HG03095 (cell line): ENCODE measurements around the gene MYMX.

Source experiments
- ATAC-seq: cut with Tn5 transposase; IDR thresholded peaks from one replicate; pipeline ENCODE4 v1.9.1; 2021; ENCODE audit warnings: moderate library complexity; ENCODE audit not compliant: unreplicated experiment

MYMX gene

DNA sequence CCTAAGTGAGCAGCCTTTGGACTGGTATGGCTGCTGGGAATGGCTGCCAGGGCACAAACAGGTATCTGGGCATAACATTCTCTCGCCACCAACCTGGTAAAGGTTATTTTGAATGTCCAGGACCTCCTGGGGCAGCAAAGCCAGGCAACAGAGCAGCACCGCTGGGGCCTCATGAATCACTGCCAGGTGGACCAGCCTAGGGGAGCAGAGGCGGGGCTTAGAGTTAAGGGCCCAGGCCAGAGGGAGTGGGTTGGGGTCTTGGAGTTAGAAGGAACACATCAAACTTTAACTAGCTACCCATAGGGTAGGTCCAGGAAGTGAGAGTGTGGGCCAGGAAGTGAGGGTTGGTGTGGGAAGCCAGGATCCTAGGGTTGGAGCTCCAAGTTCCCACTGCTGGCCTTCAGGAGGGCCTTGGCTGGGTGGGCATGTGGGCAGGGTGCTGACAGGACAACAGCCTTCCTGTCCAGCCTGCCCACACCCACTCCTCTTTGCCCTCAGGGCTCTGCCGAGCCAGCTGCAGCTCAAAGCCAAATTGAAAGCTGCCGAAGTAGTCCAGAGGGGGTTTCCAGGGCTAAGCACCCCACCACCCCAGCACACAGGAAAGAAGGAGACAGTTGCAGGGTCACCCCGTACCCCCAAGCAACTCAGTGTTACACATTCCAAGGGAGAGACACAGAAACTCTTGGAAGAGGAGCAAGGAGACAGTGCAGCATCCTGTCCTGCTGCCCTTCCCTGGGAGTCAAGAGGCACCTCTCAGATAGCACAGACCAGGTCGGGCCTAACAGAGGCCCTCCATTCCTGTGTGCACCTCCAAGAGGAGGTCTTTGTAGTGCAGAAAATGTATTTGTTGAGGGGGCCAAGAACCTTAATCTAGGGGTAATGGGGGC, 46.0 kb downstream of the MYMX start:
- no peak for ATAC-seq

GRCh38 chr6:44263354-44264100, 46.8 kb downstream of the MYMX start:
- no peak for ATAC-seq

- no peak for ATAC-seq
Measured at GRCh38 chr6:44264154-44265006, 47.7 kb downstream of the MYMX start.

DNA sequence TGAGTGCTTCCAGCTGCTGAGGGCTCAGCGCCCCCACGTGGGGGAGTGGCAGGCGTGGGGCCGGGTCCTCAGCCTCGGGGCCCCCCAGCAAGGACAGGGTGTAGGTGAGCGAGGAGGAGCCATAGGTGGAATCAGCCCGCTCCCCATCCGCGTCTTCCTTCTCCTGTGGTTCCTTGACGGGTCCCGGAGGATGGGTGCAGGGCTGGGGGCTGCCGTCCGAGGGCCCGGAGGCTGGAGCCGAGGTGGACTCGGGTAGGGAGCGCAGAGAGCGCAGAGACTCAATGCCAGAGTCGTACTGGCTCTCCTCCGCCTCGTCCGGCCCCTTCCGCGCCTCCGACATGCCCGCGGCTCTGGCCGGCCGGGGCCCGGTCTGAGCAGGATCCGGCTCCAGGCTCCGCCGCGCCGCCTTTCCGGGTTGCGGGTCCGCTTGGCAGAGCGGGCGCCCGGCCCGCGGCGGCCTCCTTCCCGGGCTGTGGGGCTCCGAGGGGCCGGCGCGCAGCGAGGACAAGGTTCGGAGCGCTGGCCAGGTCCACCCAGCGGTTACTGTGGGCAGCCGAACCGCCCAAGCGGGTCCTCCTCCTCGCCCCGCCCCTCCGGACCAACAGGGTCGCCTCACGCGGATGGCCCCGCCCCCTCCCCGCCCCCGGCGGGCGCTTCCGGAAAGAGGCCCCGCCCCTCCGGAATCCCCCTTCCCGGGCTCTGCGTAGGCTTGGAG, 48.4 kb downstream of the MYMX start, which contains the start of gene NFKBIE:
Gene NFKBIE (minus strand): TSS at position 545 of the 715 bp plus-strand sequence. CDS start 205 bp downstream, at position 340.
- peak; percentile 33 for ATAC-seq

DNA sequence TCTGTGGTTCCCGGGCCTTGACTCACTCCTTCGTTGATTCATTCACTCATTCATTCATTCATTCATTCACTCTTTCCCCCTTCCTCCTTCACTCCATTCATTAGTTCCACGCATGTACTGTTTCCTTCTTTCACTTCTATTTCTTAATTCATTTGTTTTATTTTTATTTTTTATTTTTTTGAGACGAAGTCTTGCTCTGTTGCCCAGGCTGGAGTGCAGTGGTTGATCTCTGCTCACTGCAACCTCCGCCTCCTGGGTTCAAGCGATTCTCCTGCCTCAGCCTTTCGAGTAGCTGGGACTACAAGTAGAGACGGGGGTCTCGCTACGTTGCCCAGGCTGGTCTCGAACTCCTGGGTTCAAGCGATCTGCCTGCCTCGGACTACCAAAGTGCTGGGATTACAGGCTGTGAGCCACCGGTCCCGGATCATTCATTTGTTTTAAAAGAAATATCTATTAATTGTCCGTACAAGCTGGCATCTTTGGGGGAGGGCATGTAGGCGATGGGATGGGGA, 49.1 kb downstream of the MYMX start:
- no peak for ATAC-seq

DNA sequence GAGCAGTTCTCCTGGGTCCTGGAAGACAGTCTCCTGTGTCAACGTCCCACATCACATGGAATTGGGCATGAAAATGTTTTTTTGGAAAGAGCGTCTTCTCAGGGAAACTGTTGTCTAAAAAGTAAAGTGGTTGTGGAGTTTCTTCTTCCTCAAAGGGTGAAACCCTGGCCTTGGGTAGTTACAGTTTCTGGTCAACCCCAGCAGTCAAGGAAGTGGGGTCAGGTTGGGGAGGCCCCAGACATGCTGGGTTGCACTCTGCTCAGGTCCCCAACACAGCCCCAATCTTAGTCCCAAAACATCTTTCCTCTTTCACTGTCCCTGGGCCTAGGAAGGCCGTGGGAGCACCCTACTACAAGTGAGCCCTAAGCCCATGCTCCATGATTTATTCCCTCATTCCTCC, 49.6 kb downstream of the MYMX start:
- ATAC-seq: peak; percentile 39

DNA sequence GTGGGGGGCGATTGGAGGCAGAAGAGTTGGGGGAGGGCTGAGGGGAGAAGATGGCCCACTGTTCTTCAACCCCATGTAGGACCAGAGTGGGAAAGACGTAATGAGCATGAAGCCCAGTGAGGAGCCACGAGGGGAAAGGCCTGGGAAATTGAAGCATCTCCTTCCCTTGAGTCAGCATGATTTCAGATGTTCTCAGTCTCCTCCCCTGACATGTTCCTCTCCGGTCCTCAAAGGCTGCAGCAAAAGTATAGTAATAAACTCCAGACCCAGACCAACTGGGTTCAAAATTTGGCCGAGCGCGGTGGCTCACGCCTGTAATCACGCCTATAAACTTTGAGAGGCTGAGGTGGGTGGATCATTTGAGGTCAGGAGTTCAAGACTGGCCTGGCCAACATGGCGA, 50.5 kb downstream of the MYMX start:
- ATAC-seq: no peak
